WERI-Rb-1 (cell line): Measurements from ENCODE around the gene TCEAL1.
A peak's percentile ranks its signal among the peaks of the same experiment; 100 is the strongest.
"Not testable (repeated sequence)": the region's sequence is repeated elsewhere in the genome, so short reads cannot be mapped to it uniquely, and the experiment has no call there.

ENCODE experiments used
- DNase-seq: peaks from one replicate; pipeline ENCODE4 v3.0.0-alpha.2; 2020
- H3K27ac ChIP-seq: fragments of 250-450 bp; sonication (Bioruptor Pico); 2 replicates; pipeline ENCODE4 v1.5.1; 2020; ENCODE audit warnings: mild to moderate bottlenecking, moderate library complexity
- H3K27me3 ChIP-seq: fragments of 250-450 bp; sonication (Bioruptor Pico); 2 replicates; pipeline ENCODE4 v1.5.1; 2021; ENCODE audit warnings: mild to moderate bottlenecking, low read depth, moderate library complexity; ENCODE audit not compliant: insufficient read depth, severe bottlenecking
- H3K36me3 ChIP-seq: fragments of 250-450 bp; sonication (Bioruptor Pico); 2 replicates; pipeline ENCODE4 v1.5.1; 2020; ENCODE audit warnings: mild to moderate bottlenecking, moderate library complexity
- H3K4me3 ChIP-seq: 2 replicates; pipeline ENCODE4 v1.5.1; 2011; ENCODE audit warnings: low read depth, mild to moderate bottlenecking, control low read depth, low read length
- H3K9me3 ChIP-seq: fragments of 250-450 bp; sonication (Bioruptor Pico); 2 replicates; pipeline ENCODE4 v1.5.1; 2021; ENCODE audit warnings: mild to moderate bottlenecking, moderate library complexity; ENCODE audit not compliant: severe bottlenecking
- TF ChIP-seq, protein P1 (sequence below): IDR thresholded peaks from 2 replicates; pipeline ENCODE4 v1.5.1; 2011; ENCODE audit warnings: low read depth, mild to moderate bottlenecking, control low read depth, inconsistent platforms, low read length

The TCEAL1 gene

DNA sequence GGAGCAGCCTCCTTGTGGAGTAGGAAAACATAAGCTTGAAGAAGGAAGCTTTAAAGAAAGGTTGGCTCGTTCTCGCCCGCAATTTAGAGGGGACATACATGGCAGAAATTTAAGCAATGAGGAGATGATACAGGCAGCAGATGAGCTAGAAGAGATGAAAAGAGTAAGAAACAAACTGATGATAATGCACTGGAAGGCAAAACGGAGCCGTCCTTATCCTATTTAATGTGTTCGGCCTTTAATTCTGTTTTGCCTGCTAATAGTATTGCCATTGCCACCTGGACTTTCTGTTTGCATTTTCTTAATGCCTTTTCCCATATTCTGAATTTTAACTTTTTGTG lies 1.4 kb downstream of the TCEAL1 start:
- H3K27ac ChIP-seq: peak overlapping the region; percentile 75; the same call in 1 of the 2 replicates
- peak overlapping the region; percentile 66 for H3K4me3 ChIP-seq
- TF ChIP-seq, protein P1, sequence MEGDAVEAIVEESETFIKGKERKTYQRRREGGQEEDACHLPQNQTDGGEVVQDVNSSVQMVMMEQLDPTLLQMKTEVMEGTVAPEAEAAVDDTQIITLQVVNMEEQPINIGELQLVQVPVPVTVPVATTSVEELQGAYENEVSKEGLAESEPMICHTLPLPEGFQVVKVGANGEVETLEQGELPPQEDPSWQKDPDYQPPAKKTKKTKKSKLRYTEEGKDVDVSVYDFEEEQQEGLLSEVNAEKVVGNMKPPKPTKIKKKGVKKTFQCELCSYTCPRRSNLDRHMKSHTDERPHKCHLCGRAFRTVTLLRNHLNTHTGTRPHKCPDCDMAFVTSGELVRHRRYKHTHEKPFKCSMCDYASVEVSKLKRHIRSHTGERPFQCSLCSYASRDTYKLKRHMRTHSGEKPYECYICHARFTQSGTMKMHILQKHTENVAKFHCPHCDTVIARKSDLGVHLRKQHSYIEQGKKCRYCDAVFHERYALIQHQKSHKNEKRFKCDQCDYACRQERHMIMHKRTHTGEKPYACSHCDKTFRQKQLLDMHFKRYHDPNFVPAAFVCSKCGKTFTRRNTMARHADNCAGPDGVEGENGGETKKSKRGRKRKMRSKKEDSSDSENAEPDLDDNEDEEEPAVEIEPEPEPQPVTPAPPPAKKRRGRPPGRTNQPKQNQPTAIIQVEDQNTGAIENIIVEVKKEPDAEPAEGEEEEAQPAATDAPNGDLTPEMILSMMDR: no peak
- peaks cover 7% of the 10 kb centered on the region for H3K27me3 ChIP-seq
- no peaks in the 10 kb centered on the region for H3K9me3 ChIP-seq
- no peak for DNase-seq
- H3K36me3 ChIP-seq: no peaks in the 10 kb centered on the region

DNA sequence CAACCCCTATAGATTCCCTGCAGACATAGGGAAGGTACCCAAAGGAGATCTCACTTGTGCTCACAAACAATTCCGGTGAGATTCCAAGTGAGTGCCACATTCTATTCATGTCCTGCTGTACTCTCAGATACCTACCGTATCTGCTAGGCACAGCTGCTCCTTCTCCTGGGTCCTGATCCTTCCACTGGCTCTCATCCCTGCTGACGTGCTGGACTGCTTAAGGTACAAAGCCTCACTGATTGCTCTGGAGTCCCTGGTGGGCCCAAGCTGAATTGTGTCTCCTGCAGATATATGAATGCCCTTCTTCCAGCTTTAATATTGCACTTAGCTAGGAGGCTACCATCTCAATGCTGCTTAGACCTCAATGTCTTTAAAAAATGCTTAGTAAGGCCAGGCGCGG lies 2.4 kb downstream of the TCEAL1 start:
- TF ChIP-seq, protein P1: no peak
- no peaks in the 10 kb centered on the region for H3K9me3 ChIP-seq
- H3K27ac ChIP-seq: no peak overlapping the region
- no peak overlapping the region for H3K4me3 ChIP-seq
- H3K36me3 ChIP-seq: no peaks in the 10 kb centered on the region
- H3K27me3 ChIP-seq: peaks cover 7% of the 10 kb centered on the region
- no peak for DNase-seq

DNA sequence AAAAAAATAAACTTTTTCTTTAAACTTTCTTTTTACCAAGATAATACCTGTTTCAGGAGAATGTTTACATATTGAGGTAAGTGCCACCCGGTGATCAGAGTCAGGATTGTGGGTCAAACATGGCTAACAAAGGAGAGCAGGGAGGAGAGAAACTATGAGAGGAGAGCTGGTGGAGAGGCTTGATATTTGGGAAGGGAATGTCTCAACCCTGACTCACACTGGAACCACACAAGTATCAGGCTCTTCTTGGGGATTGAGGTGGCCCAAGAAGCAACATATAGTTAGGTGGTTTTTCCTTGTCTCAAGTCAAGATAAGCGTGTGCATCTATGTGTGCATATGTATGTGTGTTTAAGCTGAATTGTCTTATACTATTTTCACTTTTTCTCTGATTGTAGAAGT lies 6.7 kb downstream of the TCEAL1 start:
- TF ChIP-seq, protein P1: no peak
- H3K36me3 ChIP-seq: no peaks in the 10 kb centered on the region
- no peak overlapping the region for H3K27ac ChIP-seq
- no peaks in the 10 kb centered on the region for H3K9me3 ChIP-seq
- peaks cover 7% of the 10 kb centered on the region for H3K27me3 ChIP-seq
- no peak overlapping the region for H3K4me3 ChIP-seq
- no peak for DNase-seq

DNA sequence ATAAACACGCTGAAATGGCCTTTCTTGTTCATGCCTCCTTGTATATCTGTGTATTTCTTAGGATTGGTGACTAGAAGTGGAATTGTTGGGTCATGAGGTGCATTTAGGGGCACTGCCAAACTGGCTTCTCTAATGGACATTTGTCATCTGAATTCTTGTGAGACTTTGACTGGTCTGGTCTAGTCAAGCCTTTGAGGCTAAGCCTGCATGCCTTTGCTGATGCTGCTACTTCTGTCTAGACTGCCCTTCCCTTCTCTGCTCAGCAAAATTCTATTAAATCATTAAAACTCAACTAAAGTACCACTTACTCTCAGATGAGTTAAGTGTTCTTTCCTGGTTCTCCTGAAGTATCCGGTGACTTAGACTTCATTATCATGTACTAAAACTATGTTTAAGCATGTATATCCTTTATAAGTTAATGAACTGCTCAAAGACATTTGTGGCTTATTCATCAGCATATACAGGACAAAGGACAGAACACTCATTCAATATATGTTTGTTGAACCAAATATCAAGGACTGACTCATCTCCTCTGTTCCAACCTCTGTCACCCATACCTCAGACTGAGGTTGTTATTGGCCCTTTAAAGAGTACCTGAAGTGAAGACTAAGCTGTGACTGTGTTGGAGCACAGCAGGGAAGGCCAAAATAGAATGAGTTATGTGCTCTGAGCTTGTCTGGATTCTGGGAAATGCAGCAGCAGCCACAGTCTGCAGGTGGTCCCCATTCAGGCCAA lies 9.0 kb downstream of the TCEAL1 start:
- H3K36me3 ChIP-seq: no peaks in the 10 kb centered on the region
- H3K27me3 ChIP-seq: peaks cover 3% of the 10 kb centered on the region
- no peak overlapping the region for H3K4me3 ChIP-seq
- TF ChIP-seq, protein P1: no peak
- no peaks in the 10 kb centered on the region for H3K9me3 ChIP-seq
- H3K27ac ChIP-seq: no peak overlapping the region
- DNase-seq: no peak

DNA sequence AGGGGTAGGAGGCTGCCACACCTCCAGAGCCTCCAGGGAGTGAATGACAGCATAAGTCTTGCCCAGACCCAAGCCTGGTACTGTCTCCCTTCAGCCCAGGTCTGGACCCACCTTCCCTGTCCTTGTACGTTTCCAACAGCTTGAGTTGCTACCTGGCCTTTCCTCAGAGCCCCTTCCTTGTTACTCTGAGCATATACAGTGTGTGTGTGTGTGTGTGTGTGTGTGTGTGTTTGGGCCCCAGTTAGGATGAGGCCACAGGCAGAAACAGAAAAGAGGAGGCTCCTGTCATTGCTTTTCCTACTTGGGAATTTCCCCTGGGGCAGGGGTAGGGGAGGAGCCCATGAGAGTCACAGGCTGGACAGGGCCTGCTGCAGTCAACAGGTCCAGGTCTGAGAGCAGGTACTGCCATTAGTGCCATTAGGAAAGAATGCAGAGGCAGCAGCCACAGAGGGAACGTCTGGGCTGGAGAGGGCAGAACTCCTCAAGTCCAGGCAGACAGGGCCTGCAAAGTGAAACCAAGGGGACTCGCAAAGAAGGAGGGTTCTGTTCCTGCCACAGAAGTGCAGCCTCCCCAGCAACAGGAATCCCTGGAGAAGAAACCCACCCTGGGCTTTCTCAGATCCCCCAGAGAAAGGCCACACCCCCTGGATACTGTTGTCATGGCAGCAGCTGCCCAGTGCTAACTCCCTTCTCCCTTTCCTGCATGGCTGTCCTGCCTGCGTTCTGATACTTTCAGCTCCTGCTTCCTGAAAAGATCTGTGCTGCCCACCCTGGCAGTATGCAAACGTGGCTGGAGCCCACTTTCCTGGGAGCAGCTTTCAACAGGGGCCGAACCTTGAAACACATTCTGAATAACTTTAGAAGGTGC lies 9.9 kb downstream of the TCEAL1 start:
- not testable (repeated sequence) for H3K9me3 ChIP-seq, H3K36me3 ChIP-seq, H3K27ac ChIP-seq, H3K27me3 ChIP-seq, H3K4me3 ChIP-seq
- DNase-seq: peak; percentile 11

DNA sequence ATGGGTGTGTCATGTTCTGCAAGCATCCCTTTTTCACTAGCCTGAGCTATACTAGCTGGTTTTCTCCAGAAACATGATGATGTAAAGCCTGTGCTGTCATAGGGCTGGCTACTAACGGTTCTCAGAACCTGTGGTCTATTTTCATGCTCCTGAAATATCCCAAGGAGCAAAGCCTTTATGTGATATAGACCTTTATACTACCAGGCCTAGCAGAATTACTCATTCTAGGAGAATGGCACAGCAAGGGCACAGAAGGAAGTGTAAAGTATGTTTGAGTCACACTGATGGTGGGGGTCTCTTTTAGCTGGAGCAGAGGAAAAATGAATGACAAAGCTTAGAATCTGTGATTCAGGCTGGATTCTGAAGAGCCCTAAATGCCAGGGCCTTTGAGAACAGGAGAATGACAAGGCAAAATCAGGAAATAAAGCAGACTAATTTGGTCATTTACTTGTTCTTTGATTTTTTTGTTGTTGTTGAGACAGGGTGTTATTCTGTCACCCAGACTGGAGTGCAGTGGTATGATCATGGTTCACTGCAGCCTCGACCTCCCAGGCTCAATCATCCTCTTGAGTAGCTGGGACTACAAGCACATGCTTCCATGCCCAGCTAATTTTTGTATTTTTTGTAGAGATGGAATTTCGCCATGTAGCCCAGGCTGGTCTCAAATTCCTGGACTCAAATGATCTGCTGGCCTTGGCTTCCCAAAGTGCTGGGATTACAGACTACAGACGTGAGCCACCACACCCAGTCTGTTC lies 11.8 kb downstream of the TCEAL1 start:
- H3K27ac ChIP-seq: no peak overlapping the region
- DNase-seq: no peak

More for the DNA sequence above, 11.8 kb downstream of the TCEAL1 start:
- Histone ChIP-seq H3K27me3 (peaks cover 3% of the 10 kb centered on the region), H3K9me3 (no peaks in the 10 kb centered on the region), H3K36me3 (no peaks in the 10 kb centered on the region), H3K4me3 (no peak overlapping the region)
- TF ChIP-seq, protein P1: no peak
